ENCODE measurements around the gene PBXIP1. TPM values are rescaled to one million over a fixed set of nuclear protein-coding genes. Genes with fewer than 3 reads are reported as not detected.

PBXIP1 gene
- total and polyA plus RNA-seq, 2 of the 13 experiments (the other 11 are each of a cell fraction or from before 2014, with no cell fraction given), result 16.3 to 31.9 TPM

DNA sequence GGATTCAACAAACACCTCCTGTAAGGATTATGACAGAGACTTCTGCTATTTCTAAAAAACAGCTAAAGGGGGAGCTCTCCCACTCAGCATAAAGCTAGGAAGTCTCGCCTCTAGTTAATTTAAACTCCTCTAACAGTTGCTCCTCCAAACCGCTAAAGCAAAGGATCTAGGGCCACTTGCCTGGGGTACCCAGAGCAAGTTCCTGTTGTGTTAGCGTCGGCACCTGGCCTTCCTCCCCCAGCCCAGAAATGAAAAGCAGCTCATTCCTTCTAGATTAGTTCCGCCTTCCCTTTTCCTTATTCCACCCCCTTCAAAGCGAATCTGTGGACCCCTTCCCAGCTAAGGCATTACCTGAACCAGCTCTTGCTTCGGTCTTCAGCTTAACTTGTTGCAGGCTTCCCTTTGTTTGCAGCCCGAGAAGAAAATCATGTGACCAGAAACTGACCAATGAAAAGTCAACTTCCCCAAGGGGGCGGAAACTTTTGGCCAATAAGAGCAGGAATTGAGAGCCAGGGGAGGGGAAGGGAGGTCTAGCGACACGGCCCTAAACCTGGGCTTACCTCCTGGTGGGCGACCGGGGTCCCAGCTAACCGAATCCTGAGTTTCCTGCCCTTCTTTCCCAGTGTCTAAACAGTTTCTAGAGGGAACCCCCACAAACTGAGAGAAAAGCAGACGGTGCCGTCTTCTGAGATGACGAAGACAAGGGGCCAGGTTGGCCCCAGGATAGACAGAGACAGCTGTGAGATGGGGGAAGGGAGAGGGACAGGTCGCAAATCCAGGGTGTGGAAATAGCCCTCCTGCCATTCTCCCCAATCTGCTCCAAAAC is at the start of gene PBXIP1 (continued):
- peak; percentile 85 for TF ChIP-seq NFYB (CRISPR knock-in tag; IDR thresholded peaks at IDR 0.05)
- TF ChIP-seq, protein P1, sequence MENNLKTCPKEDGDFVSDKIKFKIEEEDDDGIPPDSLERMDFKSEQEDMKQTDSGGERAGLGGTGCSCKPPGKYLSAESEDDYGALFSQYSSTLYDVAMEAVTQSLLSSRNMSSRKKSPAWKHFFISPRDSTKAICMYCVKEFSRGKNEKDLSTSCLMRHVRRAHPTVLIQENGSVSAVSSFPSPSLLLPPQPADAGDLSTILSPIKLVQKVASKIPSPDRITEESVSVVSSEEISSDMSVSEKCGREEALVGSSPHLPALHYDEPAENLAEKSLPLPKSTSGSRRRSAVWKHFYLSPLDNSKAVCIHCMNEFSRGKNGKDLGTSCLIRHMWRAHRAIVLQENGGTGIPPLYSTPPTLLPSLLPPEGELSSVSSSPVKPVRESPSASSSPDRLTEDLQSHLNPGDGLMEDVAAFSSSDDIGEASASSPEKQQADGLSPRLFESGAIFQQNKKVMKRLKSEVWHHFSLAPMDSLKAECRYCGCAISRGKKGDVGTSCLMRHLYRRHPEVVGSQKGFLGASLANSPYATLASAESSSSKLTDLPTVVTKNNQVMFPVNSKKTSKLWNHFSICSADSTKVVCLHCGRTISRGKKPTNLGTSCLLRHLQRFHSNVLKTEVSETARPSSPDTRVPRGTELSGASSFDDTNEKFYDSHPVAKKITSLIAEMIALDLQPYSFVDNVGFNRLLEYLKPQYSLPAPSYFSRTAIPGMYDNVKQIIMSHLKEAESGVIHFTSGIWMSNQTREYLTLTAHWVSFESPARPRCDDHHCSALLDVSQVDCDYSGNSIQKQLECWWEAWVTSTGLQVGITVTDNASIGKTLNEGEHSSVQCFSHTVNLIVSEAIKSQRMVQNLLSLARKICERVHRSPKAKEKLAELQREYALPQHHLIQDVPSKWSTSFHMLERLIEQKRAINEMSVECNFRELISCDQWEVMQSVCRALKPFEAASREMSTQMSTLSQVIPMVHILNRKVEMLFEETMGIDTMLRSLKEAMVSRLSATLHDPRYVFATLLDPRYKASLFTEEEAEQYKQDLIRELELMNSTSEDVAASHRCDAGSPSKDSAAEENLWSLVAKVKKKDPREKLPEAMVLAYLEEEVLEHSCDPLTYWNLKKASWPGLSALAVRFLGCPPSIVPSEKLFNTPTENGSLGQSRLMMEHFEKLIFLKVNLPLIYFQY (CRISPR knock-in tag; IDR thresholded peaks at IDR 0.05; ENCODE audit: borderline replicate concordance), result no peak; the same call in 1 of the 2 replicates
- no peak for TF ChIP-seq PCBP1 (IDR thresholded peaks at IDR 0.05; ENCODE audit: borderline replicate concordance, low read depth, low read length)
- no peak for TF ChIP-seq ZNF552 (CRISPR knock-in tag; IDR thresholded peaks at IDR 0.05; ENCODE audit: borderline replicate concordance)
- TF ChIP-seq ZNF749 (CRISPR knock-in tag; IDR thresholded peaks at IDR 0.05; ENCODE audit: borderline replicate concordance), result no peak
- TF ChIP-seq, protein P2, sequence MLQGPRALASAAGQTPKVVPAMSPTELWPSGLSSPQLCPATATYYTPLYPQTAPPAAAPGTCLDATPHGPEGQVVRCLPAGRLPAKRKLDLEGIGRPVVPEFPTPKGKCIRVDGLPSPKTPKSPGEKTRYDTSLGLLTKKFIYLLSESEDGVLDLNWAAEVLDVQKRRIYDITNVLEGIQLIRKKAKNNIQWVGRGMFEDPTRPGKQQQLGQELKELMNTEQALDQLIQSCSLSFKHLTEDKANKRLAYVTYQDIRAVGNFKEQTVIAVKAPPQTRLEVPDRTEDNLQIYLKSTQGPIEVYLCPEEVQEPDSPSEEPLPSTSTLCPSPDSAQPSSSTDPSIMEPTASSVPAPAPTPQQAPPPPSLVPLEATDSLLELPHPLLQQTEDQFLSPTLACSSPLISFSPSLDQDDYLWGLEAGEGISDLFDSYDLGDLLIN (CRISPR knock-in tag; IDR thresholded peaks at IDR 0.05; ENCODE audit: borderline replicate concordance), result no peak
- TF ChIP-seq ZNF367 (CRISPR knock-in tag; IDR thresholded peaks at IDR 0.05; ENCODE audit: borderline replicate concordance), result no peak
- TF ChIP-seq YY1 (IDR thresholded peaks at IDR 0.05; ENCODE audit: insufficient read depth, insufficient replicate concordance, low read depth, low read length), result no peak
- TF ChIP-seq PAX8 (CRISPR knock-in tag; IDR thresholded peaks at IDR 0.05; ENCODE audit: borderline replicate concordance), result no peak
- no peak for TF ChIP-seq JDP2 (CRISPR knock-in tag; IDR thresholded peaks at IDR 0.05; ENCODE audit: borderline replicate concordance)
- peak; percentile 57; the same call in 1 of the 2 replicates for TF ChIP-seq DRAP1 (CRISPR knock-in tag; IDR thresholded peaks at IDR 0.05)
- TF ChIP-seq, protein P3, sequence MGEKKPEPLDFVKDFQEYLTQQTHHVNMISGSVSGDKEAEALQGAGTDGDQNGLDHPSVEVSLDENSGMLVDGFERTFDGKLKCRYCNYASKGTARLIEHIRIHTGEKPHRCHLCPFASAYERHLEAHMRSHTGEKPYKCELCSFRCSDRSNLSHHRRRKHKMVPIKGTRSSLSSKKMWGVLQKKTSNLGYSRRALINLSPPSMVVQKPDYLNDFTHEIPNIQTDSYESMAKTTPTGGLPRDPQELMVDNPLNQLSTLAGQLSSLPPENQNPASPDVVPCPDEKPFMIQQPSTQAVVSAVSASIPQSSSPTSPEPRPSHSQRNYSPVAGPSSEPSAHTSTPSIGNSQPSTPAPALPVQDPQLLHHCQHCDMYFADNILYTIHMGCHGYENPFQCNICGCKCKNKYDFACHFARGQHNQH (CRISPR knock-in tag; IDR thresholded peaks at IDR 0.05), result 0 out of 2 replicates have a peak, but pooled peaks have one; percentile 42
- TF ChIP-seq, protein P4, sequence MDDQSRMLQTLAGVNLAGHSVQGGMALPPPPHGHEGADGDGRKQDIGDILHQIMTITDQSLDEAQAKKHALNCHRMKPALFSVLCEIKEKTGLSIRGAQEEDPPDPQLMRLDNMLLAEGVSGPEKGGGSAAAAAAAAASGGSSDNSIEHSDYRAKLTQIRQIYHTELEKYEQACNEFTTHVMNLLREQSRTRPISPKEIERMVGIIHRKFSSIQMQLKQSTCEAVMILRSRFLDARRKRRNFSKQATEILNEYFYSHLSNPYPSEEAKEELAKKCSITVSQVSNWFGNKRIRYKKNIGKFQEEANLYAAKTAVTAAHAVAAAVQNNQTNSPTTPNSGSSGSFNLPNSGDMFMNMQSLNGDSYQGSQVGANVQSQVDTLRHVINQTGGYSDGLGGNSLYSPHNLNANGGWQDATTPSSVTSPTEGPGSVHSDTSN (CRISPR knock-in tag; IDR thresholded peaks at IDR 0.05; ENCODE audit: borderline replicate concordance), result no peak
- peak; percentile 41; the same call in 1 of the 2 replicates for TF ChIP-seq SP4 (CRISPR knock-in tag; IDR thresholded peaks at IDR 0.05)
- TF ChIP-seq ZNF468 (CRISPR knock-in tag; IDR thresholded peaks at IDR 0.05), result no peak
- TF ChIP-seq THAP11 (CRISPR knock-in tag; IDR thresholded peaks at IDR 0.05), result peak; percentile 9; the same call in 1 of the 2 replicates
